Heart left ventricle (tissue), 16 donors: Measurements from ENCODE around the gene COA1. TPM values are rescaled to one million over a fixed set of nuclear protein-coding genes. Genes with fewer than 3 reads are reported as not detected.

Experiments used
- ATAC-seq, 4 donors: fragments of 200-7000 bp; cut with Tn5 transposase; one replicate each; pipeline ENCODE4 v1.9.1; 2020 to 2022; ENCODE audit warnings: moderate library complexity in 4 of 4, mild to moderate bottlenecking in 3 of 4, moderate number of reproducible peaks in 1 of 4
- DNase-seq, 5 donors: peaks; one replicate each; pipeline ENCODE4 v3.0.0-alpha.2; 2020
- H3K27ac ChIP-seq, 12 donors: fragments of 200-600 bp; sonication (generic) in 4 of 12; one replicate each; pipeline versions ENCODE4 v1.5.0 to v1.8.0; 2016 to 2022; ENCODE audit warnings: mild to moderate bottlenecking in 2 of 12
- H3K27me3 ChIP-seq, 9 donors: fragments of 200-600 bp; sonication (generic) in 2 of 9; one replicate each; pipeline versions ENCODE4 v1.5.1 to v1.8.0; 2016 to 2022; ENCODE audit warnings: mild to moderate bottlenecking in 3 of 9
- H3K36me3 ChIP-seq, 9 donors: fragments of 200-600 bp; sonication (generic) in 2 of 9; one replicate each; pipeline versions ENCODE4 v1.5.0 to v1.8.0; 2018 to 2022; ENCODE audit warnings: mild to moderate bottlenecking in 2 of 9
- H3K4me1 ChIP-seq, 12 donors: fragments of 200-600 bp; sonication (generic) in 4 of 12; one replicate each; pipeline versions ENCODE4 v1.5.0 to v1.8.0; 2016 to 2022; ENCODE audit warnings: mild to moderate bottlenecking in 3 of 12
- H3K4me3 ChIP-seq, 12 donors: fragments of 200-600 bp; sonication (generic) in 4 of 12; one replicate each; pipeline versions ENCODE4 v1.5.0 to v1.8.0; 2017 to 2022; ENCODE audit warnings: mild to moderate bottlenecking in 9 of 12, moderate library complexity in 4 of 12
- H3K9me3 ChIP-seq, 12 donors: fragments of 200-600 bp; sonication (generic) in 4 of 12; one replicate each; pipeline versions ENCODE4 v1.5.0 to v1.8.0; 2016 to 2022; ENCODE audit warnings: mild to moderate bottlenecking in 1 of 12
- CTCF ChIP-seq, 12 donors: fragments of 200-600 bp; sonication (generic) in 4 of 12; IDR thresholded peaks; one replicate each; pipeline versions ENCODE4 v1.5.0 to v1.8.0; 2018 to 2022; ENCODE audit warnings: antibody characterized with exemption in 12 of 12, mild to moderate bottlenecking in 5 of 12
- POLR2A ChIP-seq, 2 donors: fragments of 450-650 bp; IDR thresholded peaks; one replicate each; pipeline ENCODE4 v1.6.1; 2017; ENCODE audit warnings: antibody characterized with exemption in 2 of 2, mild to moderate bottlenecking in 2 of 2, moderate library complexity in 2 of 2
- WGBS, 4 donors: extraction: QIAGEN DNeasy Blood & Tissue Kit in 2 of 4; methylation state at CpG; one replicate each; pipeline versions ENCODE4 v1.1.5 to v1.1.7; 2013 to 2018; 5-methylcytosine and 5-hydroxymethylcytosine counted together
- intact Hi-C, 10 donors: fragments of 100-400 bp; cut with DNase I; formaldehyde crosslinking; loops; one replicate each; pipeline versions ENCODE4 v1.11.1 to v1.14.2; 2022
- polyA plus RNA-seq, 2 donors: library from polyadenylated mRNA; stranded (reverse); fragments of 200-250 nt; gene quantifications; one replicate each; pipeline ENCODE4 v1.2.3, GENCODE V29; 2013
- total RNA-seq, 9 donors: library from RNA; depleted of rRNA in 2 of 9; stranded (reverse); fragments of >200 nt in 2 of 9; fragmentation: NEBNext Ultra II Directional in 3 of 9; extraction: Animal tissue kit (Norgen Biotek cat#: 25700) in 3 of 9; gene quantifications; one replicate each; pipeline versions ENCODE4 v1.1.0 to v1.2.4, GENCODE V29; 2016 to 2023
- donor health status: ischemic (EF 13 %, LVEDD 7.1; RV severe dilation, severe dysfunction).
- donor health status: healthy with polysubstance abuse.
- donor health status: DM: no; HTN: yes; CAD: no.
- donor health status: DM: no; HTN: no; CAD: no.
- donor health status: ischemic (EF 25% LVEDD 6.9; RV normal size, moderate dysfunction).
- donor health status: ischemic (EF 25% LVEDD 5.7; RV mildly dilated, moderate dysfunction).
- donor health status: healthy.
- donor health status: DM: yes; HTN: yes; CAD: no.
- donor health status: ischemic (EF 35%, LVEDD 5.7; RV mildly dilated, moderate dysfunction).
- donor health status: nonischemic (EF 11% LVEDD 7.7; RV severe dilation, severe dysfunction).
- donor health status: DM: yes; HTN: yes; CAD: no.
- donor health status: PGD.
- donor health status: ischemic (EF 29% LVEDD 5.4; RV normal size, mild dysfunction).
- donor health status: nonischemic (EF 23%, LVEDD 6.1; RV moderate dilation, normal function).

The COA1 gene
- total and polyA plus RNA-seq, 11 donors: 57.5 to 81.2 (median 68.6) TPM

- H3K4me1 ChIP-seq: peaks cover 10 to 81% (median 66%) of the 10 kb centered on the region in 12 donors
- DNase-seq: peak in 4 of 5 donors; percentile 48 to 75 (median 66)
- peak overlapping the region in 4 of 12 donors; percentile 1 to 27 (median 8) for H3K4me3 ChIP-seq
- H3K36me3 ChIP-seq: peaks cover 0 to 19% (median 5%) of the 10 kb centered on the region in 9 donors
- TF ChIP-seq POLR2A (IDR thresholded peaks at IDR 0.05): no peak
- TF ChIP-seq CTCF (IDR thresholded peaks at IDR 0.05): no peak
- H3K27ac ChIP-seq: peak overlapping the region; percentile 73 to 96 (median 88)
- WGBS, 4 donors: 10 to 33% (median 16%) methylated on average over 7 to 10 of the region's 10 CpGs
- ATAC-seq: peak; percentile 55 to 83 (median 75)
- no peaks in the 10 kb centered on the region for H3K9me3 ChIP-seq
- intact Hi-C loops: loop anchor here in 5 of 10 donors (2.0 to 10.0 kb wide), 5 partner anchors 47 to 65 kb away; partner anchors contain the start of gene STK17A (in 3 of the 5)
- no peaks in the 10 kb centered on the region for H3K27me3 ChIP-seq
Observed at GRCh38 chr7:43647673-43648472, 81.5 kb downstream of the COA1 start.

DNA sequence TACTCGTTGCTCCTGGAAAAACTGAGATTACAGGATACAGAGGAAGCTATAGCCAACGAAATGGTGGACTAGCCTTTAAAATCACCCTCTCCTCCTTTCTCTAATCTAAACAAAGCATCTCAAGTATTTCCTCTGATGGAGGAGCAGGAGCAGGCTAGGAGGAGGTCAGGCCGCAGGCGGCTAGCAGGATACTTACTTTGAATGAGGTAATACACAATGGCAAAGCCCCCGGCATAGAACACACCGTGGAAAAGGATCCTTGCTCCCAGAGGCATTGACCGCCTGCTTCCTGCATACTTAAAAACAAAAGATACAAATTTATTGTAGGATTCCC, 82.0 kb downstream of the COA1 start:
- TF ChIP-seq CTCF (IDR thresholded peaks at IDR 0.05) (no peak), POLR2A (IDR thresholded peaks at IDR 0.05) (no peak)
- H3K4me3 ChIP-seq: peak overlapping the region in 3 of 12 donors; percentile 1 to 27 (median 5)
- DNase-seq: peak in 2 of 5 donors; percentile 33 to 39
- H3K9me3 ChIP-seq: no peaks in the 10 kb centered on the region
- 27 to 46% (median 30%) methylated on average over 7 of the region's 7 CpGs for WGBS, 4 donors
- intact Hi-C loops: loop anchor here in 4 of 10 donors (5.0 to 10.0 kb wide), 4 partner anchors 47 to 63 kb away; partner anchors contain the start of gene STK17A (in 2 of the 4)
- peaks cover 10 to 84% (median 66%) of the 10 kb centered on the region in 12 donors for H3K4me1 ChIP-seq
- peak overlapping the region; percentile 73 to 96 (median 88) for H3K27ac ChIP-seq
- peaks cover 0 to 21% (median 5%) of the 10 kb centered on the region in 9 donors for H3K36me3 ChIP-seq
- ATAC-seq: peak in 2 of 4 donors; percentile 28 to 52
- H3K27me3 ChIP-seq: no peaks in the 10 kb centered on the region

GRCh38 chr7:43646603-43647338, 82.6 kb downstream of the COA1 start:
- Histone ChIP-seq H3K4me3 (peak overlapping the region in 3 of 12 donors; percentile 1 to 27 (median 5)), H3K27ac (peak overlapping the region; percentile 73 to 96 (median 88)), H3K36me3 (peaks cover 0 to 25% (median 7%) of the 10 kb centered on the region in 9 donors), H3K27me3 (no peaks in the 10 kb centered on the region), H3K4me1 (peaks cover 10 to 80% (median 66%) of the 10 kb centered on the region in 12 donors), H3K9me3 (no peaks in the 10 kb centered on the region)
- intact Hi-C loops: loop anchor here in 4 of 10 donors (5.0 to 10.0 kb wide), 4 partner anchors 48 to 62 kb away; partner anchors contain the start of gene STK17A (in 2 of the 4)
- ATAC-seq (peak; percentile 11 to 51 (median 28)), DNase-seq (peak in 1 of 5 donors; percentile 27)
- 22 to 35% (median 24%) methylated on average over 8 of the region's 8 CpGs for WGBS, 4 donors
- TF ChIP-seq POLR2A (IDR thresholded peaks at IDR 0.05) (no peak), CTCF (IDR thresholded peaks at IDR 0.05) (no peak)
